NCI-H2196 (cell line): ENCODE results near the gene SRSF9.
A peak's percentile ranks its signal among the peaks of the same experiment; 100 is the strongest.
"Not testable (repeated sequence)": the region's sequence is repeated elsewhere in the genome, so short reads cannot be mapped to it uniquely, and the experiment has no call there.

Source experiments
- DNase-seq: peaks from one replicate; lab custom pipeline; 2025; ENCODE audit not compliant: unreplicated experiment; lab: John Stamatoyannopoulos, UW

The SRSF9 gene

GRCh38 chr12:120453060-120453750, 16.3 kb downstream of the SRSF9 start:
- no peak for DNase-seq

- peak; percentile 5 for DNase-seq
Measured at GRCh38 chr12:120452524-120452923, 17.0 kb downstream of the SRSF9 start.

GRCh38 chr12:120447992-120448391, 21.6 kb downstream of the SRSF9 start:
- no peak for DNase-seq

- not testable (repeated sequence) for DNase-seq
Measured at GRCh38 chr12:120446844-120447178, 22.7 kb downstream of the SRSF9 start.

- DNase-seq, result peak; percentile 87
Measured at GRCh38 chr12:120445911-120446843, 23.4 kb downstream of the SRSF9 start, which contains the start of the genes GATC and TRIAP1. GATC (plus strand) TSS chr12:120446444; CDS start chr12:120446481, 37 bp downstream. TRIAP1 (minus strand) TSS chr12:120446384; CDS start chr12:120446372, 12 bp downstream.

- DNase-seq, result no peak
Measured at GRCh38 chr12:120444676-120445075, 24.9 kb downstream of the SRSF9 start.

GRCh38 chr12:120439646-120440247, 29.8 kb downstream of the SRSF9 start:
- peak; percentile 54 for DNase-seq

GRCh38 chr12:120438495-120439198, 30.9 kb downstream of the SRSF9 start:
- no peak for DNase-seq

GRCh38 chr12:120437735-120438494, 31.6 kb downstream of the SRSF9 start, which contains the start of gene COX6A1:
COX6A1 (plus strand) TSS chr12:120438113; CDS start chr12:120438127, 14 bp downstream.
- DNase-seq, result peak; percentile 99

GRCh38 chr12:120432772-120433525, 36.6 kb downstream of the SRSF9 start:
- no peak for DNase-seq

GRCh38 chr12:120429368-120429767, 40.2 kb downstream of the SRSF9 start:
- no peak for DNase-seq

- no peak for DNase-seq
Measured at GRCh38 chr12:120428597-120429229, 40.8 kb downstream of the SRSF9 start.

GRCh38 chr12:120425797-120426196, 43.8 kb downstream of the SRSF9 start:
- DNase-seq, result no peak

- DNase-seq, result no peak
Measured at GRCh38 chr12:120422892-120423456, 46.6 kb downstream of the SRSF9 start.

GRCh38 chr12:120421701-120422100, 47.8 kb downstream of the SRSF9 start:
- no peak for DNase-seq

- no peak for DNase-seq
Measured at GRCh38 chr12:120417917-120418580, 51.5 kb downstream of the SRSF9 start.

GRCh38 chr12:120416490-120417216, 52.9 kb downstream of the SRSF9 start:
- DNase-seq, result no peak
